Mucosa of descending colon (tissue), 3 donors: Measurements from ENCODE around the gene SDR42E2. TPM values are rescaled to one million over a fixed set of nuclear protein-coding genes. Genes with fewer than 3 reads are reported as not detected.

Experiments used
- ATAC-seq: fragments of 200-7000 bp; cut with Tn5 transposase; one replicate; pipeline ENCODE4 v1.9.1; 2020; ENCODE audit warnings: mild to moderate bottlenecking, moderate library complexity
- DNase-seq, 3 donors: peaks; one replicate each; pipeline ENCODE4 v3.0.0-alpha.2; 2020
- H3K36me3 ChIP-seq: fragments of 200-600 bp; one replicate; pipeline ENCODE4 v1.8.0; 2021; ENCODE audit warnings: low read depth, mild to moderate bottlenecking
- H3K4me1 ChIP-seq: fragments of 200-600 bp; one replicate; pipeline ENCODE4 v1.8.0; 2021; ENCODE audit warnings: low read depth, mild to moderate bottlenecking
- H3K4me3 ChIP-seq: fragments of 200-600 bp; one replicate; pipeline ENCODE4 v1.8.0; 2021; ENCODE audit warnings: mild to moderate bottlenecking
- H3K9me3 ChIP-seq: fragments of 200-600 bp; one replicate; pipeline ENCODE4 v1.8.0; 2021; ENCODE audit warnings: mild to moderate bottlenecking
- CTCF ChIP-seq: fragments of 200-600 bp; IDR thresholded peaks from one replicate; pipeline ENCODE4 v1.8.0; 2022; ENCODE audit warnings: antibody characterized with exemption, mild to moderate bottlenecking
- intact Hi-C, 2 donors: fragments of 100-400 bp; cut with DNase I in 1 of 2; cut with micrococcal nuclease in 1 of 2; formaldehyde crosslinking; loops; one replicate each; pipeline versions ENCODE4 v1.11.0 to v1.11.1; 2022; cut with DNase I, micrococcal nuclease
- total RNA-seq, 3 donors: library from RNA; stranded (reverse); fragmentation: NEBNext Ultra II Directional in 2 of 3; extraction: Animal tissue kit (Norgen Biotek cat#: 25700) in 2 of 3; gene quantifications; one replicate each; pipeline versions ENCODE4 v1.2.1 to v1.2.4, GENCODE V29; 2021 to 2023
- donor health status: DM: no; HTN: no; CAD: no; lungs with moderate emphysema.
- donor health status: DM: no; HTN: no; CAD: no.
- donor health status: DM: no; HTN: yes; CAD: no.

Gene SDR42E2
- total RNA-seq, 3 donors from 2014 or later: not detected

GRCh38 chr16:22190081-22190775, 27.9 kb downstream of the SDR42E2 start:
- H3K4me3 ChIP-seq: peak overlapping the region; percentile 22
- no peaks in the 10 kb centered on the region for H3K9me3 ChIP-seq
- H3K4me1 ChIP-seq: peaks cover 30% of the 10 kb centered on the region
- DNase-seq: peak; percentile 89 to 97 (median 92)
- TF ChIP-seq CTCF: peak; percentile 5
- intact Hi-C loops: no loop called here
- peak; percentile 73 for ATAC-seq
- no peaks in the 10 kb centered on the region for H3K36me3 ChIP-seq

- peak; percentile 0 for TF ChIP-seq CTCF
- Histone ChIP-seq H3K4me1 (peaks cover 31% of the 10 kb centered on the region), H3K36me3 (no peaks in the 10 kb centered on the region), H3K9me3 (no peaks in the 10 kb centered on the region), H3K4me3 (peak overlapping the region; percentile 13)
- intact Hi-C loops: no loop called here
- ATAC-seq (peak; percentile 75), DNase-seq (peak; percentile 100)
Measured at GRCh38 chr16:22190776-22191531, 28.6 kb downstream of the SDR42E2 start.

- intact Hi-C loops: no loop called here
- DNase-seq: peak in 1 of 3 donors; percentile 44
- H3K9me3 ChIP-seq: no peaks in the 10 kb centered on the region
- no peak overlapping the region for H3K4me3 ChIP-seq
- peaks cover 31% of the 10 kb centered on the region for H3K4me1 ChIP-seq
- H3K36me3 ChIP-seq: no peaks in the 10 kb centered on the region
- no peak for ATAC-seq
- TF ChIP-seq CTCF: no peak
Measured at GRCh38 chr16:22191532-22192260, 29.4 kb downstream of the SDR42E2 start.

GRCh38 chr16:22192261-22193062, 30.2 kb downstream of the SDR42E2 start:
- DNase-seq (peak; percentile 75 to 88 (median 84)), ATAC-seq (no peak)
- H3K9me3 ChIP-seq: no peaks in the 10 kb centered on the region
- H3K4me3 ChIP-seq: no peak overlapping the region
- H3K4me1 ChIP-seq: peaks cover 31% of the 10 kb centered on the region
- intact Hi-C loops: no loop called here
- TF ChIP-seq CTCF: no peak
- H3K36me3 ChIP-seq: no peaks in the 10 kb centered on the region

- TF ChIP-seq CTCF: no peak
- peaks cover 31% of the 10 kb centered on the region for H3K4me1 ChIP-seq
- ATAC-seq: no peak
- H3K9me3 ChIP-seq: no peaks in the 10 kb centered on the region
- intact Hi-C loops: no loop called here
- DNase-seq: no peak
- H3K36me3 ChIP-seq: no peaks in the 10 kb centered on the region
- no peak overlapping the region for H3K4me3 ChIP-seq
Measured at GRCh38 chr16:22193063-22193411, 30.7 kb downstream of the SDR42E2 start.
